GM12878 (cell line): ENCODE results near the gene RAB26. TPM values are rescaled to one million over a fixed set of nuclear protein-coding genes. Genes with fewer than 3 reads are reported as not detected.

ENCODE experiments used
- BCL11A ChIP-seq: IDR thresholded peaks from 2 replicates; pipeline ENCODE4 v1.6.1; 2011; ENCODE audit warnings: low read depth, low read length
- EGR1 ChIP-seq, 2 experiments: IDR thresholded peaks; 1 replicate in 1 of 2; 2 replicates in 1 of 2; pipeline ENCODE4 v1.6.1; 2011 to 2012; ENCODE audit warnings: low read depth in 2 of 2, low read length in 2 of 2, borderline replicate concordance in 1 of 2, mild to moderate bottlenecking in 1 of 2, moderate library complexity in 1 of 2
- FOS ChIP-seq: IDR thresholded peaks from 3 replicates; pipeline ENCODE4 v1.6.1; 2011; ENCODE audit warnings: borderline replicate concordance; ENCODE audit not compliant: insufficient read length; ENCODE audit errors: extremely low read depth
- FOXK2 ChIP-seq: fragments of 450-650 bp; IDR thresholded peaks from 2 replicates; pipeline ENCODE4 v1.6.1; 2017; ENCODE audit warnings: mild to moderate bottlenecking, moderate library complexity
- HDAC2 ChIP-seq: fragments of 200-600 bp; sonication (generic); IDR thresholded peaks from 2 replicates; pipeline ENCODE4 v1.6.1; 2017
- HDAC6 ChIP-seq: fragments of 200-600 bp; sonication (generic); IDR thresholded peaks from one replicate; pipeline ENCODE4 v1.8.0; 2017; ENCODE audit warnings: antibody characterized with exemption; ENCODE audit not compliant: unreplicated experiment
- IRF4 ChIP-seq: IDR thresholded peaks from 2 replicates; pipeline ENCODE4 v1.6.1; 2011; ENCODE audit warnings: low read depth, low read length
- JUND ChIP-seq: IDR thresholded peaks from 2 replicates; pipeline ENCODE4 v1.6.1; 2012; ENCODE audit warnings: low read depth, mild to moderate bottlenecking, low read length, improper control_type of control experiment, moderate library complexity
- KLF5 ChIP-seq: fragments of 450-650 bp; IDR thresholded peaks from 2 replicates; pipeline ENCODE4 v1.6.1; 2014; ENCODE audit warnings: mild to moderate bottlenecking; ENCODE audit not compliant: partially characterized antibody
- MTA2 ChIP-seq: fragments of 450-650 bp; IDR thresholded peaks from 2 replicates; pipeline ENCODE4 v1.6.1; 2016; ENCODE audit warnings: low read depth, mild to moderate bottlenecking, moderate library complexity
- MXI1 ChIP-seq: fragments of 150-350 bp; IDR thresholded peaks from 2 replicates; pipeline ENCODE4 v1.6.1; 2011; ENCODE audit warnings: low read depth, mild to moderate bottlenecking, inconsistent platforms, low read length, improper control_type of control experiment
- MYB ChIP-seq: fragments of 150-350 bp; IDR thresholded peaks from 2 replicates; pipeline ENCODE4 v1.6.1; 2014; ENCODE audit warnings: mild to moderate bottlenecking, low read depth, low read length, borderline replicate concordance
- NFXL1 ChIP-seq: fragments of 450-650 bp; IDR thresholded peaks from 2 replicates; pipeline ENCODE4 v1.6.1; 2017; ENCODE audit warnings: antibody characterized with exemption, mild to moderate bottlenecking, borderline replicate concordance
- NFYA ChIP-seq: IDR thresholded peaks from 2 replicates; pipeline ENCODE4 v1.6.1; 2011; ENCODE audit warnings: low read depth, mild to moderate bottlenecking, low read length, improper control_type of control experiment, borderline replicate concordance
- PAX5 ChIP-seq: IDR thresholded peaks from 2 replicates; pipeline ENCODE4 v1.6.1; 2011; ENCODE audit warnings: low read depth, low read length, borderline replicate concordance
- PAX8 ChIP-seq: fragments of 450-650 bp; IDR thresholded peaks from 2 replicates; pipeline ENCODE4 v1.6.1; 2017; ENCODE audit warnings: mild to moderate bottlenecking, moderate library complexity
- RELB ChIP-seq: fragments of 450-650 bp; IDR thresholded peaks from 2 replicates; pipeline ENCODE4 v1.6.1; 2017; ENCODE audit warnings: low read depth, mild to moderate bottlenecking, moderate library complexity
- SIN3A ChIP-seq: IDR thresholded peaks from 2 replicates; pipeline ENCODE4 v1.6.1; 2012; ENCODE audit warnings: low read depth, low read length, improper control_type of control experiment
- SREBF1 ChIP-seq: IDR thresholded peaks from 2 replicates; pipeline ENCODE4 v1.6.1; 2012; ENCODE audit warnings: mild to moderate bottlenecking, low read length
- STAT3 ChIP-seq: IDR thresholded peaks from 2 replicates; pipeline ENCODE4 v1.6.1; 2011; ENCODE audit warnings: low read depth, low read length, improper control_type of control experiment
- TCF12 ChIP-seq: IDR thresholded peaks from 2 replicates; pipeline ENCODE4 v1.6.1; 2011; ENCODE audit warnings: low read depth, mild to moderate bottlenecking, low read length
- polyA plus RNA-seq, 11 experiments: library from polyadenylated mRNA; depleted of rRNA in 4 of 11; unstranded in 6 of 11; stranded (reverse) in 5 of 11; fragments of >200 nt; fragmentation: Nextera tagmentation in 4 of 11; fragmentation: Illumina TruSeq in 1 of 11; extraction: Ambion mirVana in 4 of 11; extraction: Trizol in 1 of 11; gene quantifications; 1 replicate in 1 of 11; 2 replicates in 10 of 11; pipeline versions ENCODE4 v1.2.1 to v1.2.3, GENCODE V29; 2011 to 2016; ENCODE audit warnings: inconsistent platforms in 2 of 11, missing spikeins in 2 of 11, low read depth in 1 of 11
- total RNA-seq, 4 experiments: library from RNA; depleted of rRNA in 3 of 4; stranded (reverse); fragments of >200 nt in 3 of 4; fragmentation: Illumina TruSeq in 1 of 4; extraction: Trizol in 1 of 4; gene quantifications; 2 replicates each; pipeline versions ENCODE4 v1.2.1 to v1.2.3, GENCODE V29; 2013 to 2021
- TF ChIP-seq, protein P1 (sequence below): fragments of 450-650 bp; IDR thresholded peaks from 2 replicates; pipeline ENCODE4 v1.6.1; 2017; ENCODE audit warnings: antibody characterized with exemption, mild to moderate bottlenecking, moderate library complexity
- TF ChIP-seq, protein P2 (sequence below): fragments of 450-650 bp; IDR thresholded peaks from 2 replicates; pipeline ENCODE4 v1.6.1; 2018; ENCODE audit warnings: mild to moderate bottlenecking, low read depth, moderate library complexity; ENCODE audit not compliant: partially characterized antibody

The RAB26 gene
- total and polyA plus RNA-seq, 10 of the 15 experiments (the other 5 are each of a cell fraction or from before 2014, with no cell fraction given), result 0.13 to 4.5 (median 0.33) TPM; not detected in 1

DNA sequence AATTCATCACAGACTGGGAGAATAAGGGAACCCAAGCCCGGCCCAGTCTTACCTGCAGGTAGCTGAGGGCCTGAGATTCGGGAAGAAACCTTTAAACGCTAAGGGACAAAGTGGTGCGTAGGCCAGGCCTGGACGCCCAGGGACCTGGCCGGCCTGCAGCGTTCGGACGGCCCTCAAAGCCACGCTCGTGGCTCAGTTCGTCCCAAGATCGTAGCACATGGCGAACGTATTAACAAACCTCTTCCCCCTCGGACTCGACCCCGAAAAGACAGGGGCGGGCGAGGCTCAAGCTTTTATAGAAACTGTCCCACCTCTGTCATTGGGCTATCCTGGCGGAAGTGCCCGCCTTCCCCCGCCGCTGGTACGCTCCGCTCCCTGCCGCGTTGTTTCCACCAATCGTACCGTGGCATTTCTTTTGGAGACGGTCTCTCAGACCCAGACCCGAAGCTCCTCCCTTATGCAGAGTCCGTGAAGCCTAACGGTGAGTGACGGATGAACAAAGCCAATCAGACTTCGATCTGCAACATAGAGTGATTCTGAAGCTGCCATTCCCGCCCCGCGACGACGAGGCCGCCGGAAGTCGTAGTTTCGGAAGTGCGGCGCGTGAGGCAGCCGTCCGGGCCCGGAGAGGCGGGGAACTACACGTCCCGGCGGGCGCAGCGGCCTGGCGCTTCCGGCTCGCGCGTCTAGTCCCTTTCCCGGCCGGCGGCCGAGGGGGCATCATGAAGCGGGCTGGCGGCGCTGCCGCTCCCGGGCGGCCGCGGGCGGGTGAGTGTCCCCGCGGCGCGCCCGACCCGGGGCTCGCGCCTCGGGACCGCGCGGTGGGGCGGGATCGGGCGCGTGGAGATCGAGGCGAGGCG is 6.9 kb downstream of the RAB26 start, which contains the start of gene TRAF7 (continued):
- TF ChIP-seq EGR1 (IDR thresholded peaks at IDR 0.05; ENCODE audit: borderline replicate concordance in 1 of 2, low read depth in 2 of 2, low read length in 2 of 2), result peak in 1 of 2 experiments; percentile 62; a peak in 2 of 3 replicates
- TF ChIP-seq, protein P1, sequence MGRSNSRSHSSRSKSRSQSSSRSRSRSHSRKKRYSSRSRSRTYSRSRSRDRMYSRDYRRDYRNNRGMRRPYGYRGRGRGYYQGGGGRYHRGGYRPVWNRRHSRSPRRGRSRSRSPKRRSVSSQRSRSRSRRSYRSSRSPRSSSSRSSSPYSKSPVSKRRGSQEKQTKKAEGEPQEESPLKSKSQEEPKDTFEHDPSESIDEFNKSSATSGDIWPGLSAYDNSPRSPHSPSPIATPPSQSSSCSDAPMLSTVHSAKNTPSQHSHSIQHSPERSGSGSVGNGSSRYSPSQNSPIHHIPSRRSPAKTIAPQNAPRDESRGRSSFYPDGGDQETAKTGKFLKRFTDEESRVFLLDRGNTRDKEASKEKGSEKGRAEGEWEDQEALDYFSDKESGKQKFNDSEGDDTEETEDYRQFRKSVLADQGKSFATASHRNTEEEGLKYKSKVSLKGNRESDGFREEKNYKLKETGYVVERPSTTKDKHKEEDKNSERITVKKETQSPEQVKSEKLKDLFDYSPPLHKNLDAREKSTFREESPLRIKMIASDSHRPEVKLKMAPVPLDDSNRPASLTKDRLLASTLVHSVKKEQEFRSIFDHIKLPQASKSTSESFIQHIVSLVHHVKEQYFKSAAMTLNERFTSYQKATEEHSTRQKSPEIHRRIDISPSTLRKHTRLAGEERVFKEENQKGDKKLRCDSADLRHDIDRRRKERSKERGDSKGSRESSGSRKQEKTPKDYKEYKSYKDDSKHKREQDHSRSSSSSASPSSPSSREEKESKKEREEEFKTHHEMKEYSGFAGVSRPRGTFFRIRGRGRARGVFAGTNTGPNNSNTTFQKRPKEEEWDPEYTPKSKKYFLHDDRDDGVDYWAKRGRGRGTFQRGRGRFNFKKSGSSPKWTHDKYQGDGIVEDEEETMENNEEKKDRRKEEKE, result no peak
- peak; percentile 66; the same call in 1 of the 2 replicates for TF ChIP-seq PAX5
- TF ChIP-seq MYB, result peak; percentile 15; the same call in 1 of the 2 replicates
- TF ChIP-seq FOS, result peak; percentile 52
- TF ChIP-seq RELB, result peak; percentile 40; the same call in 1 of the 2 replicates
- TF ChIP-seq NFXL1, result no peak
- TF ChIP-seq SREBF1, result peak; percentile 76
- TF ChIP-seq STAT3, result no peak
- TF ChIP-seq PAX8, result no peak
- TF ChIP-seq FOXK2, result no peak
- no peak for TF ChIP-seq IRF4
- no peak for TF ChIP-seq MTA2
- no peak for TF ChIP-seq JUND
- TF ChIP-seq SIN3A, result peak; percentile 82
- peak; percentile 98 for TF ChIP-seq HDAC6
- no peak for TF ChIP-seq HDAC2
- TF ChIP-seq MXI1, result peak; percentile 86
- TF ChIP-seq, protein P2, sequence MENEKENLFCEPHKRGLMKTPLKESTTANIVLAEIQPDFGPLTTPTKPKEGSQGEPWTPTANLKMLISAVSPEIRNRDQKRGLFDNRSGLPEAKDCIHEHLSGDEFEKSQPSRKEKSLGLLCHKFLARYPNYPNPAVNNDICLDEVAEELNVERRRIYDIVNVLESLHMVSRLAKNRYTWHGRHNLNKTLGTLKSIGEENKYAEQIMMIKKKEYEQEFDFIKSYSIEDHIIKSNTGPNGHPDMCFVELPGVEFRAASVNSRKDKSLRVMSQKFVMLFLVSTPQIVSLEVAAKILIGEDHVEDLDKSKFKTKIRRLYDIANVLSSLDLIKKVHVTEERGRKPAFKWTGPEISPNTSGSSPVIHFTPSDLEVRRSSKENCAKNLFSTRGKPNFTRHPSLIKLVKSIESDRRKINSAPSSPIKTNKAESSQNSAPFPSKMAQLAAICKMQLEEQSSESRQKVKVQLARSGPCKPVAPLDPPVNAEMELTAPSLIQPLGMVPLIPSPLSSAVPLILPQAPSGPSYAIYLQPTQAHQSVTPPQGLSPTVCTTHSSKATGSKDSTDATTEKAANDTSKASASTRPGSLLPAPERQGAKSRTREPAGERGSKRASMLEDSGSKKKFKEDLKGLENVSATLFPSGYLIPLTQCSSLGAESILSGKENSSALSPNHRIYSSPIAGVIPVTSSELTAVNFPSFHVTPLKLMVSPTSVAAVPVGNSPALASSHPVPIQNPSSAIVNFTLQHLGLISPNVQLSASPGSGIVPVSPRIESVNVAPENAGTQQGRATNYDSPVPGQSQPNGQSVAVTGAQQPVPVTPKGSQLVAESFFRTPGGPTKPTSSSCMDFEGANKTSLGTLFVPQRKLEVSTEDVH, result no peak
- peak; percentile 81; the same call in 1 of the 2 replicates for TF ChIP-seq TCF12
- TF ChIP-seq NFYA, result peak; percentile 58
- 0 out of 2 replicates have a peak, but pooled peaks have one; percentile 25 for TF ChIP-seq BCL11A
- TF ChIP-seq KLF5, result no peak
